GM18502 (cell line): ENCODE results near the gene ZNF668.
"Not testable (repeated sequence)": the region's sequence is repeated elsewhere in the genome, so short reads cannot be mapped to it uniquely, and the experiment has no call there.

Experiments
- ATAC-seq: cut with Tn5 transposase; IDR thresholded peaks from one replicate; pipeline ENCODE4 v1.9.1; 2021; ENCODE audit warnings: mild to moderate bottlenecking; ENCODE audit not compliant: unreplicated experiment, poor library complexity

Gene ZNF668

DNA sequence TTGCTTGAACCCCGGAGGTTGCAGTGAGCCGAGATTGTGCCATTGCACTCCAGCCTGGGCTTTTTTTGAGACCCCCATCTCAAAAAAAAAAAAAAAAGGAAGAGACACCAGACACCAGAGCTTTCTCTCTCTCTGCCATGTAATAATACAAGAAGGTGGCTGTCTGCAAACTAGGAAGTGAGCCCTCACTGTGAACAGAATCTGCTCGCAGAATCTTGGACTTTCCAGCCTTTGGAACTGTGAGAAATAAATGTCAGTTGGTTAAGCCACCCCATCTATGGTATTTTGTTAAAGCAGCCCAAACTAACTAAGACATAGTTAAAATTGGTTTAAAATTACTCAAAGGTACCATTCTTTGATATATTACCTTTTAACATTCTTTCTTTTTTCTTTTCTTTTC, 53.5 kb downstream of the ZNF668 start:
- ATAC-seq, result no peak

DNA sequence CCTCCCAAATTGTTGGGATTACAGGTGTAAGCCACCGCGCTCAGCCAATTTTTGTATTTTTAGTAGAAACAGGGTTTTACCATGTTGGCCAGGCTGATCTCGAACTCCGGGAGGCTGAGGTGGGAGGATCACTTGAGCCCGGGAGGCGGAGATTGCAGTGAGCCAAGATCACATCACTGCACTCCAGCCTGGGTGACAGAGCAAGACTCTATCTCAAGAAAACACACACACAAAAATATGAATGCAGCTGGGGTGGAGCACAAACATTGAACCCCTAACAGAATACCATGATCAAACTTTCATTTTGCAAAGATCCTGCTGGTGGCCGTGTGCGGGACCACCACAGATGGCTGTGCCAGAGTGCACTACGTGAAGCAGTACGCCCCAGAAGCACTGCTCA, 56.3 kb downstream of the ZNF668 start:
- ATAC-seq, result not testable (repeated sequence)

DNA sequence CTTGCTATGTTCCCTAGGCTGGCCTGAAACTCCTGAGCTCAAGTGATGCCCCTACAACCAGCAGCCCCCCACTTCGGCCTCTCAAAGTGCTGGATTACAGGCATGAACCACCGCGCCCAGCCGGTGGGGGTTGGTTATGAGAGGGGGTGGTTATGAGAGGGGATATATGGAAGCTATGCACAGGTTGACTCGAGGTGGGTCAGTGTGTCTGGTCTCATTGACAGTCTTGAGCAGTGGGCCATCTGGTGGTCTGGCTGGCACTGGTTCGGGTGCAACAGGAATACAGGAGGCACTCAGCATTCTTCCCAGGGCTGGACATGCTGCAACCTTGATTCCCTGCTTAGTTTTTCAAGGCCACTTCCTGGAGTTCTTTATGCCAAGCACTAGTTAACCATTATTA, 58.0 kb downstream of the ZNF668 start:
- no peak for ATAC-seq

DNA sequence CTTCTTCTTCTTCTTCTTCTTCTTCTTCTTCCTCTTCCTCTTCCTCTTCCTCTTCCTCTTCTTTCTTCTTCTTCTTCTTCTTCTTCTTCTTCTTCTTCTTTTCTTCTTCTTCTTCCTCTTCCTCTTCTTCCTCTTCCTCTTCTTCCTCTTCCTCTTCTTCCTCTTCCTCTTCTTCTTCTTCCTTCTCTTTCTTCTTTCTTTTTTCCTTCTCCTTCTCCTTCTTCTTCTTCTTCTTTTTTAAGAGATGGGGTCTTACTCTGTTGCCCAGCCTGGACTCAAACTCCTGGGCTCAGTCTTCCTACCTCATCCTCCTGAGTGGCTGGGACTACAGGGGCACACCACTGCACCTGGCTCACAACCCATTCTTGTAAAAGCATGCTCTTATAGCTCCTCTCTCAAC, 60.7 kb downstream of the ZNF668 start:
- not testable (repeated sequence) for ATAC-seq

DNA sequence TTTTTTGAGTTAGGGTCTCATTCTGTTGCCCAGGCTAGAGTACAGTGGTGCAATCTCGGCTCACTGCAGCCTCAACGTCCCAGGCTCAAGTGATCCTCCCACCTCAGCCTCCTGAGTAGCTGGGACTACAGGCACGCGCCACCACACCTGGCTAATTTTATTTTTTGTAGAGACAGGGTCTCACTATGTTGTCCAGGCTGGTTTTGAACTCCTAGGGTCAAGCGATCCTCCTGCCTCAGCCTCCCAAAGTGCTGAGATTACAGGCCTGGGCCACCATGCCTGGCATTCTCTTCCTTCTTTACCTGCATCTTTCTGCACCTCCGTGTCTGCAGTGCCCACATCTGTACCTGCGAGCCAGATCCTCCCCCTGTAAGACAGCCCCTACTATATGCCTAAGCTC, 62.2 kb downstream of the ZNF668 start:
- ATAC-seq, result not testable (repeated sequence)
